GM12878 (cell line): ENCODE measurements around the gene ZNF573. TPM values are rescaled to one million over a fixed set of nuclear protein-coding genes. Genes with fewer than 3 reads are reported as not detected.

Experiments used
- ATAC-seq: fragments of 200-7000 bp; cut with Tn5 transposase; 3 replicates; pipeline ENCODE4 v1.9.1; 2020; ENCODE audit warnings: mild to moderate bottlenecking, moderate library complexity
- BruUV-seq: library from RNA; stranded (reverse); fragments of 400-500 nt; replicated peaks from 2 replicates; lab custom pipeline; 2021; lab: Mats Ljungman, UMichigan
- CTCF ChIA-PET: fragments of 300-600 bp; sonication (Branson Sonifier 250); formaldehyde crosslinking; extraction: SDS; loops from one replicate; lab custom pipeline; 2021; ENCODE audit warnings: inconsistent platforms; lab: Yijun Ruan, JAX
- POLR2A ChIA-PET: fragments of 350-600 bp; formaldehyde crosslinking; extraction: SDS; loops from one replicate; lab custom pipeline; 2021; ENCODE audit warnings: inconsistent platforms; lab: Charles Lee
- RAD21 ChIA-PET: fragments of 300-600 bp; sonication (Branson Sonifier 250); formaldehyde crosslinking; loops from one replicate; lab custom pipeline; 2023; ENCODE audit warnings: antibody characterized with exemption; ENCODE audit not compliant: unreplicated experiment; lab: Charles Lee
- SMC1A ChIA-PET: fragments of 300-600 bp; sonication (Branson Sonifier 250); formaldehyde crosslinking; loops from one replicate; lab custom pipeline; 2023; ENCODE audit not compliant: unreplicated experiment, uncharacterized antibody; lab: Charles Lee
- DNase-seq: peaks from one replicate; pipeline ENCODE4 v3.0.0-alpha.2; 2011; ENCODE audit warnings: low read depth, low spot score
- FAIRE-seq: peaks from 3 replicates; lab custom pipeline; 2011; peaks lifted over from hg19 to GRCh38; lab: Jason Lieb, UNC
- H2AFZ ChIP-seq: 2 replicates; pipeline ENCODE4 v1.6.0; 2011; ENCODE audit warnings: low read depth, low read length, control low read depth; ENCODE audit not compliant: control insufficient read depth
- H3K27ac ChIP-seq: 2 replicates; pipeline ENCODE4 v1.5.1; 2011; ENCODE audit warnings: control low read depth; ENCODE audit not compliant: control insufficient read depth, insufficient read depth
- H3K27me3 ChIP-seq, 2 experiments: replicated peaks in 1 of 2; 2 replicates each; pipeline versions ENCODE4 v1.6.0 to v1.6.1; 2011; ENCODE audit warnings: low read length in 1 of 2; ENCODE audit not compliant: control insufficient read depth in 2 of 2, insufficient read depth in 2 of 2
- H3K36me3 ChIP-seq, 2 experiments: 2 replicates each; pipeline ENCODE4 v1.5.1; 2011; ENCODE audit warnings: low read length in 1 of 2; ENCODE audit not compliant: control insufficient read depth in 2 of 2, insufficient read depth in 2 of 2
- H3K4me1 ChIP-seq: 2 replicates; pipeline ENCODE4 v1.6.1; 2011; ENCODE audit warnings: mild to moderate bottlenecking, low read length, moderate library complexity, mixed read lengths; ENCODE audit not compliant: control insufficient read depth, insufficient read depth
- H3K4me2 ChIP-seq: 2 replicates; pipeline ENCODE4 v1.6.0; 2011; ENCODE audit warnings: control low read depth; ENCODE audit not compliant: control insufficient read depth, insufficient read depth
- H3K4me3 ChIP-seq: fragments of 200-600 bp; sonication (generic); 2 replicates; pipeline ENCODE4 v1.5.1; 2016
- H3K79me2 ChIP-seq: 2 replicates; pipeline ENCODE4 v1.6.0; 2011; ENCODE audit warnings: low read length; ENCODE audit not compliant: control insufficient read depth, insufficient read depth
- H3K9ac ChIP-seq: 2 replicates; pipeline ENCODE4 v1.8.0; 2011; ENCODE audit warnings: low read length, control low read depth, mixed read lengths; ENCODE audit not compliant: control insufficient read depth, insufficient read depth
- H3K9me3 ChIP-seq: replicated peaks from 3 replicates; pipeline ENCODE4 v1.5.1; 2011; ENCODE audit warnings: mild to moderate bottlenecking, low read length; ENCODE audit not compliant: control insufficient read depth, insufficient read depth
- H4K20me1 ChIP-seq: 2 replicates; pipeline ENCODE4 v1.6.0; 2011; ENCODE audit not compliant: control insufficient read depth, insufficient read depth
- CBX5 ChIP-seq: sonication (generic); IDR thresholded peaks from 2 replicates; pipeline ENCODE4 v1.6.1; 2016; ENCODE audit warnings: low read depth, moderate library complexity, mild to moderate bottlenecking, inconsistent platforms
- CHD2 ChIP-seq: IDR thresholded peaks from 2 replicates; pipeline ENCODE4 v1.6.1; 2011; ENCODE audit warnings: low read depth, low read length, improper control_type of control experiment, borderline replicate concordance
- JUNB ChIP-seq: IDR thresholded peaks from 2 replicates; pipeline ENCODE4 v1.6.1; 2016; ENCODE audit warnings: antibody characterized with exemption, mild to moderate bottlenecking
- JUND ChIP-seq: IDR thresholded peaks from 2 replicates; pipeline ENCODE4 v1.6.1; 2012; ENCODE audit warnings: low read depth, mild to moderate bottlenecking, low read length, improper control_type of control experiment, moderate library complexity
- NFYA ChIP-seq: IDR thresholded peaks from 2 replicates; pipeline ENCODE4 v1.6.1; 2011; ENCODE audit warnings: low read depth, mild to moderate bottlenecking, low read length, improper control_type of control experiment, borderline replicate concordance
- ZBTB11 ChIP-seq: fragments of 450-650 bp; formaldehyde crosslinking; IDR thresholded peaks from 2 replicates; pipeline ENCODE4 v1.5.0; 2022; ENCODE audit warnings: mild to moderate bottlenecking, missing genetic modification characterization
- ZNF274 ChIP-seq: IDR thresholded peaks from one replicate; pipeline ENCODE4 v1.8.0; 2011; ENCODE audit not compliant: insufficient read length, insufficient read depth
- WGBS: methylation state at CpG from one replicate; pipeline ENCODE4 v1.1.6; 2016; ENCODE audit warnings: low lambda C conversion rate; ENCODE audit not compliant: insufficient replicate concordance, insufficient coverage; ENCODE audit errors: missing lambda C conversion rate; 5-methylcytosine and 5-hydroxymethylcytosine counted together
- in situ Hi-C: fragments of 300-500 bp; cut with MboI; formaldehyde crosslinking; loops from 9 replicates; pipeline ENCODE4 v1.14.3; 2018; ENCODE audit warnings: mixed read lengths
- intact Hi-C: fragments of 100-400 bp; cut with micrococcal nuclease; formaldehyde crosslinking; loops from one replicate; pipeline ENCODE4 v1.14.2; 2022; ENCODE audit not compliant: unreplicated experiment
- polyA plus RNA-seq, 11 experiments: library from polyadenylated mRNA; depleted of rRNA in 4 of 11; unstranded in 6 of 11; stranded (reverse) in 5 of 11; fragments of >200 nt; fragmentation: Nextera tagmentation in 4 of 11; fragmentation: Illumina TruSeq in 1 of 11; extraction: Ambion mirVana in 4 of 11; extraction: Trizol in 1 of 11; gene quantifications; 1 replicate in 1 of 11; 2 replicates in 10 of 11; pipeline versions ENCODE4 v1.2.1 to v1.2.3, GENCODE V29; 2011 to 2016; ENCODE audit warnings: inconsistent platforms in 2 of 11, missing spikeins in 2 of 11, low read depth in 1 of 11
- total RNA-seq, 4 experiments: library from RNA; depleted of rRNA in 3 of 4; stranded (reverse); fragments of >200 nt in 3 of 4; fragmentation: Illumina TruSeq in 1 of 4; extraction: Trizol in 1 of 4; gene quantifications; 2 replicates each; pipeline versions ENCODE4 v1.2.1 to v1.2.3, GENCODE V29; 2013 to 2021

ZNF573 gene
- total and polyA plus RNA-seq, 10 of the 15 experiments (the other 5 are each of a cell fraction or from before 2014, with no cell fraction given), result 0.38 to 5.5 (median 2.4) TPM

- no peak for TF ChIP-seq JUND
- no peak for TF ChIP-seq NFYA
- TF ChIP-seq JUNB, result no peak
- TF ChIP-seq CHD2, result no peak
Observed at GRCh38 chr19:37809366-37809765, 30.0 kb upstream of the ZNF573 start (continued).

GRCh38 chr19:37803249-37803840 is 24.0 kb upstream of the ZNF573 start:
- ChIA-PET SMC1A (no interaction called here), POLR2A (no interaction called here), CTCF (no interaction called here), RAD21 (no interaction called here)
- BruUV-seq, result no TSS peak
- no peak for DNase-seq
- no peaks in the 10 kb centered on the region for H4K20me1 ChIP-seq
- H3K36me3 ChIP-seq, result no peaks in the 10 kb centered on the region
- H3K79me2 ChIP-seq, result no peaks in the 10 kb centered on the region
- no peaks in the 10 kb centered on the region for H3K27me3 ChIP-seq
- intact Hi-C loops, result no loop called here
- H3K27ac ChIP-seq, result no peak overlapping the region
- H3K9me3 ChIP-seq, result peaks cover 13% of the 10 kb centered on the region; the same call in 2 of the 3 replicates
- no peak for ATAC-seq
- H3K9ac ChIP-seq, result no peak overlapping the region
- in situ Hi-C loops, result no loop called here
- 20% methylated on average over 7 of the region's 7 CpGs for WGBS
- FAIRE-seq, result no peak
- TF ChIP-seq ZBTB11 (CRISPR knock-in tag) (no peak), ZNF274 (peak; percentile 91), CBX5 (0 out of 2 replicates have a peak, but pooled peaks have one; percentile 63)
- H2AFZ ChIP-seq, result no peak overlapping the region
- no peak overlapping the region for H3K4me2 ChIP-seq
- no peaks in the 10 kb centered on the region for H3K4me1 ChIP-seq
- H3K4me3 ChIP-seq, result no peak overlapping the region
